KMS-11 (cell line): ENCODE measurements around the gene MIPOL1.

Experiments
- H2AFZ ChIP-seq: fragments of 200-600 bp; sonication (generic); 2 replicates; pipeline ENCODE4 v1.6.1; 2016; ENCODE audit warnings: antibody characterized with exemption, mixed run types, low read depth
- H3K27ac ChIP-seq: fragments of 200-600 bp; sonication (generic); 2 replicates; pipeline ENCODE4 v1.6.1; 2016; ENCODE audit warnings: mild to moderate bottlenecking, mixed run types
- H3K27me3 ChIP-seq: fragments of 200-600 bp; sonication (generic); 2 replicates; pipeline ENCODE4 v1.6.1; 2017; ENCODE audit warnings: mild to moderate bottlenecking, low read depth, mixed run types, moderate library complexity; ENCODE audit not compliant: insufficient read depth
- H3K36me3 ChIP-seq: fragments of 200-600 bp; sonication (generic); 2 replicates; pipeline ENCODE4 v1.6.1; 2017; ENCODE audit warnings: mild to moderate bottlenecking, mixed run types; ENCODE audit not compliant: insufficient read depth
- H3K4me1 ChIP-seq: fragments of 200-600 bp; sonication (generic); 2 replicates; pipeline ENCODE4 v1.6.1; 2016; ENCODE audit warnings: mild to moderate bottlenecking, low read depth, mixed run types; ENCODE audit not compliant: poor library complexity, severe bottlenecking
- H3K4me2 ChIP-seq: fragments of 200-600 bp; sonication (generic); 2 replicates; pipeline ENCODE4 v1.7.0; 2016; ENCODE audit warnings: mild to moderate bottlenecking, mixed run types
- H3K4me3 ChIP-seq: fragments of 200-600 bp; sonication (generic); IDR thresholded peaks from 2 replicates; pipeline ENCODE4 v1.6.1; 2017; ENCODE audit warnings: low read depth, low read length, mixed read lengths; ENCODE audit not compliant: insufficient read depth
- H3K79me2 ChIP-seq: fragments of 200-600 bp; sonication (generic); 2 replicates; pipeline ENCODE4 v1.6.1; 2016; ENCODE audit warnings: low read depth, mixed run types; ENCODE audit not compliant: insufficient read depth
- H3K9ac ChIP-seq: fragments of 200-600 bp; sonication (generic); 2 replicates; pipeline ENCODE4 v1.6.1; 2016; ENCODE audit warnings: mild to moderate bottlenecking, mixed run types
- H4K20me1 ChIP-seq: fragments of 200-600 bp; sonication (generic); 2 replicates; pipeline ENCODE4 v1.6.1; 2016; ENCODE audit warnings: mild to moderate bottlenecking, mixed run types; ENCODE audit not compliant: insufficient read depth
- CTCF ChIP-seq: fragments of 200-600 bp; sonication (generic); conservative IDR thresholded peaks from 2 replicates; pipeline ENCODE4 v1.6.1; 2017; ENCODE audit warnings: low read depth, mild to moderate bottlenecking, antibody characterized with exemption, low read length, moderate library complexity, mixed read lengths

Gene MIPOL1

GRCh38 chr14:37411079-37411735 is 213.5 kb downstream of the MIPOL1 start:
- no peaks in the 10 kb centered on the region for H3K4me1 ChIP-seq
- no peak overlapping the region for H3K9ac ChIP-seq
- H4K20me1 ChIP-seq: no peaks in the 10 kb centered on the region
- no peak overlapping the region for H3K27ac ChIP-seq
- H3K4me3 ChIP-seq: no peak overlapping the region
- no peak overlapping the region for H3K4me2 ChIP-seq
- H3K79me2 ChIP-seq: no peaks in the 10 kb centered on the region
- H3K27me3 ChIP-seq: no peaks in the 10 kb centered on the region
- no peak overlapping the region for H2AFZ ChIP-seq
- no peaks in the 10 kb centered on the region for H3K36me3 ChIP-seq
- no peak for TF ChIP-seq CTCF

GRCh38 chr14:37413050-37413449 is 215.3 kb downstream of the MIPOL1 start:
- no peaks in the 10 kb centered on the region for H4K20me1 ChIP-seq
- no peak overlapping the region for H3K4me2 ChIP-seq
- no peaks in the 10 kb centered on the region for H3K36me3 ChIP-seq
- H2AFZ ChIP-seq: no peak overlapping the region
- no peaks in the 10 kb centered on the region for H3K79me2 ChIP-seq
- no peak overlapping the region for H3K4me3 ChIP-seq
- no peaks in the 10 kb centered on the region for H3K27me3 ChIP-seq
- no peaks in the 10 kb centered on the region for H3K4me1 ChIP-seq
- TF ChIP-seq CTCF: no peak
- no peak overlapping the region for H3K27ac ChIP-seq
- H3K9ac ChIP-seq: no peak overlapping the region

- H3K4me1 ChIP-seq: no peaks in the 10 kb centered on the region
- no peak overlapping the region for H3K4me3 ChIP-seq
- H3K79me2 ChIP-seq: no peaks in the 10 kb centered on the region
- TF ChIP-seq CTCF: no peak
- H3K4me2 ChIP-seq: no peak overlapping the region
- no peak overlapping the region for H3K27ac ChIP-seq
- no peaks in the 10 kb centered on the region for H4K20me1 ChIP-seq
- H3K27me3 ChIP-seq: no peaks in the 10 kb centered on the region
- H3K9ac ChIP-seq: no peak overlapping the region
- no peaks in the 10 kb centered on the region for H3K36me3 ChIP-seq
- H2AFZ ChIP-seq: no peak overlapping the region
Measured at GRCh38 chr14:37413504-37414003, 215.8 kb downstream of the MIPOL1 start.

GRCh38 chr14:37416264-37416663 is 218.5 kb downstream of the MIPOL1 start:
- H2AFZ ChIP-seq: no peak overlapping the region
- H3K27ac ChIP-seq: no peak overlapping the region
- no peaks in the 10 kb centered on the region for H3K79me2 ChIP-seq
- no peak overlapping the region for H3K9ac ChIP-seq
- H3K4me3 ChIP-seq: no peak overlapping the region
- peaks cover 4% of the 10 kb centered on the region for H3K4me1 ChIP-seq
- TF ChIP-seq CTCF: no peak
- no peaks in the 10 kb centered on the region for H3K27me3 ChIP-seq
- H3K4me2 ChIP-seq: no peak overlapping the region
- no peaks in the 10 kb centered on the region for H4K20me1 ChIP-seq
- no peaks in the 10 kb centered on the region for H3K36me3 ChIP-seq
